GM21576 (cell line): ENCODE data around the gene SNAP29.
"Not testable (repeated sequence)": the region's sequence is repeated elsewhere in the genome, so short reads cannot be mapped to it uniquely, and the experiment has no call there.

Experiments used
- ATAC-seq: cut with Tn5 transposase; IDR thresholded peaks from one replicate; pipeline ENCODE4 v1.9.1; 2021; ENCODE audit warnings: mild to moderate bottlenecking, moderate library complexity; ENCODE audit not compliant: unreplicated experiment

SNAP29 gene

DNA sequence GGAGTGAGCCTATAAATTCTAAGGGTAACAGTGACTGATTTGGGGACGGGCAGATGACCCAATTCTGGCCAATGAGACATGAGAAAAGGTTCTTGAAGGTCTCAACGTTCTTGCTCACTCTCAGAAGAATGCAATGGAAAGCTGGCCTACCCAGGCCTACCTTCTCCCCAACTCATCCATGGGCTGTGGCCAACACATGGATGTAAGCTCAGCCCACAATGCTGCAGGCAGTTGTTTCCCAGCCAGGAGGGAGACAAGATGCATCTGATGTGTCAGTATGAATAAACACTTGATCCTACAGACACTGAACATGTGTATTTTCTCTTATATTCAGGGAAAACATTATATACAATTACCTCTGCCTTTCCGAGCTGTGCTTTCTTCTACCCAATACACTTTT is 24.6 kb upstream of the SNAP29 start:
- ATAC-seq, result no peak

DNA sequence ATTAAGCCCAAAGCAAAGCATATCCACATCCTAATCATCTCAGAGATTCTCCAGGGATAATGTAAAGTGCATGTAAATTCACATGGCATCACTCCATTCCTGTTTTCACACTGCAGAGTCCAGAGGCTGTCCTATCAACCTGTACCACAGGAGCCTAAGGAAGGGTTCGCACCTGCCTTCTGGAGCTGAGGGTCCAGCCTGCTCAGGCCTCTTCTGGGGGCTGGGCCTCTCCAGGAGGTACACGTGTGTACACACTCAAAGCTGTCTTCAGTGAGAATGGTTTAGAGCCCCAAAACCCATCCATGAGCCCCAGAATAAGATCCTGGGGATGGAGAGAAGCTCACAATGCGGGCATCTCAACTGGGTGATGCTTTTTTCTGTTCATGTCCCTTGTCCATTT is 24.1 kb upstream of the SNAP29 start:
- no peak for ATAC-seq

DNA sequence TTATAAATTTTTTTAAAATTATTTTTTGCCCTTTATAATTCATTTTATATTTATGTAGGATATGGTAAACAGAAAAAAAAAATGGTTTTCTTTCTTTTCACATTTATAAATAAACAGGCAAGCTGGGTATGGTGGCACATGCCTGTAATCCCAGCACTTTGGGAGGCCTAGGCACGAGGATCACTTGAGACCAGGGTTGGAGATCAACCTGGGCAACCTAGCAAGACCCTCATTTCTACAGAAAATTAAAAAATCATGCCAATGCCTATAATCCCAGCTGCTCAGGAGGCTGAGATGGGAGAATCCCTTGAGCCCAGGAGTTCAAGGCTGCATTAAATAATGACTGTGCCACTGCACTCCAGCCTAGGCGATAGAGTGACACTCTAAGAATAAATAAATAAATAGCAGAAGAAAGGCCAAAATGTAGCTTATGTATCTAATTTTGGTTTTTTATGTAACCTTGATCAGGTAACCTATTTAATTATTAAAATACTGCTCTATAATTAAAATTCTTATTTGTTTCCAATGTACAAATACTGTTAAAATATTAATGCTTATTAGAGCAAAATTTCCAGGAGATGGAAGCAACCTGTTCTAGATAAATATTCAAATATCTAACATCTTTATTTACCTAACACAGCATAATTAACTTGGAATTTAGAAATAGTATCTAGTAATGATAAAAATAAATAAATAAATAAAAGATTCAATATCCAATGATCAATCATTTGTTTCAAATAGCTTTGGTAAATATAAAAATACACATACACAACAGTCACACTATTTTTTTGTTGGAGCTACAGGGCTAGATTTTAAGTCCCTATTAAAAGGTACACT is 21.6 kb upstream of the SNAP29 start:
- ATAC-seq, result no peak

GRCh38 chr22:20839354-20839753 is 19.5 kb upstream of the SNAP29 start:
- not testable (repeated sequence) for ATAC-seq

DNA sequence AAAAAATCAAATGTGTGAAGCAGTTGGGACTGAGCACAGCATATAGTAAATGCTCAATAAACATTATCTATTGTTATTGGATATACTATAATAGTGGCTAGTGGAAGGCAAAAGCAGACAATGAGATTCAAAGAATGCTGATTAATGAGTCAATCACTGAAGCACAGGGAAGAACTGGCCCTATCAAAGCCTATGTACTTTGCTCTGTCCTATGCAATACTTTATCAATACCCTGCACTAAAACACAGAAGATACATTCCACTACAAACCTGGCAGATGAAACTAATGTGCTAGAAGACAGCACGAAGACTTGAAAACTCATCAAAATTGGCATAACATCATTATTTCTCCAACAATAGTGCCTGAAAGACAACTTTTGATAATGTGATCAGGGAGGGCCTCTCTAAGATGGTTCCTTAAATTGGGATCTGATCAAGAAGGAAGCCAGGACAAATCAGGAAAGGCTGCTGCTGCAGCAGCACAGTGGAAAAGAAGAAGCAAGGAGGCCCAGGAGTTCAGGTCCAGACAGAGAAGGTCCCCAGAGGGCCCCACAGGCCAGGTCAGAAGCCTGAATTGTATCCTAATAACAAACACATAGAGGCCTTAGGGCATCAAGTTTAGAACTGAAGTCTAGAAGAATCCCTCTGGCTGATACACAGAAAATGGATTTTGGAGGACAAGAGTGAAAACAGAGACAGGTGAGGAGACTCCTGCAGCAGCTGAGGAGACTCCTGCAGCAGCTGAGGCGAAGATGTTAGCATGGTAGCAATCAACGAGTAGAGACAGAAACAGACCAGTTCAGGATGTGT is 18.8 kb upstream of the SNAP29 start:
- ATAC-seq, result no peak

DNA sequence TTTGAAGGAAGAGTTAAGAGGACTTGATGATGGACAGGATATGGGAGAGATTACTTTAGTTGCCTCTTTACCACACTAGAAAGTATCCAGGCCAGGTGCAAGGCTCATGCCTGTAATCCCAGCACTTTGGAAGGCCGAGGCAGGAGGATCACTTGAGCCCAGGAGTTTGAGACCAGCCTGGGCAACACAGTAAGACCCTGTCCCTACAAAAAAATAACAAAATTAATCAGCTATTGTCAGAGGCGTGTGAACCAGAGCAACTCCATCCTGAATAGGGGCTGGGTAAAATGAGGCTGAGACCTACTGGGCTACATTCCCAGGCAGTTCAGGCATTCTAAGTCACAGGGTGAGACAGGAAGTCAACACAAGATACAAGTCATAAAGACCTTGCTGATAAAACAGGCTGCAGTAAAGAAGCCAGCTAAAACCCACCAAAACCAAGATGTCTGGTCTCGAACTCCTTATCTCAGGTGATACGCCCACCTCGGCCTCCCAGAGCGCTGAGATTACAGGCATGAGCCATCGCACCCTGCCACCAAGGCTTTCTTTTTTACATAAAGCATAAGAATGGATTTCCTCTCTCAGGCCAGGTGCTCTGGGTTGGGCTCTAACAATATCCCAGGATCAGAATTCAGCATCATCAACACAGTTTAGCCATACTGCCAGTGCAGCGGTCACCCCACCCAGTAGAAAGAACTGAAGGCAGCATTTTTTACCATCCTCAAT is 18.0 kb upstream of the SNAP29 start:
- ATAC-seq, result no peak

DNA sequence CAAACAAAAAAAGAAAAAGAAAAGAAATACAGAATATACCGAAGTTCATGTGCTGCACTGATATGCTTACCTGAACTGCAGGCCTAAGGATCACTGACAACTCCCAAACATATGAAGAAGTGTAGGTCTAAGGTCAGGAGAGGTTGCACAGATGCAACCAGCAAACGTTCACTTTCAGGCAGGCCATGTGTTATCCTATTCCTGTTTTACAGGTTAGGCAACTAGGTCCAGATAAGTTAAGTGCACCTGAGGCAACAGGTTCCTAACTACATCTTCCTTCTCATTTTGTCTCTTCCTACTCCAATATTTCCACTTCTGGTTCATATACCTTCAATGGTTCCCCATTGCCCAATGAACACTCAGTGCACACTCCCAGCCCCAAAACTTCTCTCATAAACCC is 15.3 kb upstream of the SNAP29 start:
- no peak for ATAC-seq

GRCh38 chr22:20844055-20845037 is 14.5 kb upstream of the SNAP29 start:
- no peak for ATAC-seq

DNA sequence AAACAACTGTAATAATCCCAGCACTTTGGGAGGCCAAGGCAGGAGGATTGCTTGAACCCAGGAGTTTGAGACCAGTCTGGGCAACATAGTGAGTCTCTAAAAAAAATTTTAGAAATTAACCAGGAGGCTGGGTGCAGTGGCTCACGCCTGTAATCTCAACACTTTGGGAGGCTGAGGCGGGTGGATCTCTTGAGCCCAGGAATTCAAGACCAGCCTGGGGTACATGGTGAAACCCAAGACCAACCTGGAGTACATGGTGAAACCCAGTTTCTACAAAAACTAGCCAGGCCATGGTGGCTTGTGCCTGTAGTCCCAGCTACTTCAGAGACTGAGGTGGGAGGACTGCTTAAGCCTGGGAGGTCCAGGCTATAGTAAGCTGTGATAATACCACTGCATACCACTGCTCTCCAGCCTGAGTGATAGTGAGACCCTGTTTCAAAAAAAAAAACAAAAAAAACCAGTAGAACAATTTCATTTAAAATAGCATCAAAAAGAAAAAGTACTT is 11.4 kb upstream of the SNAP29 start:
- no peak for ATAC-seq

GRCh38 chr22:20852076-20852475 is 6.7 kb upstream of the SNAP29 start:
- no peak for ATAC-seq

- no peak for ATAC-seq
Observed at GRCh38 chr22:20852503-20852902, 6.3 kb upstream of the SNAP29 start.

DNA sequence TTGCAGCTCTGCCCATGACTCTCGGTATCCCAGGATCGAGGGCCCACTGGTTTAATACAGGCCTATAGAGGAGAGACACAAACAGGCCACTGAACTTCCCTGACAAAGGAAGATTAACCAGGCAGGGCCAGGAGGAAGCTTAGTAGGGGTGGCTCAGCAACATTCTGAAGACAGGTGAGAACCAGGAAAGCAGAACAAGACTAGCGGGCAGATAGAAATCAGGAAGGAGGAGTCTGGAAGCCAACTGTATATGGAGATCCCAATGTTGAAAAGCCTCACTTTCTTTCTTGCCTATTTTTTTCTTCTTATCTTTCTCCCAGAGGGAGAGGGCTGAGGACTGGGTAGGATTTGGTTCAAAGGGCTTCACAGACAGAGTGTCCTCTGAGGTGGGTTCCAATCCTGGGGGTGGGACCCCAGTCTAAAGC is 5.6 kb upstream of the SNAP29 start:
- no peak for ATAC-seq

DNA sequence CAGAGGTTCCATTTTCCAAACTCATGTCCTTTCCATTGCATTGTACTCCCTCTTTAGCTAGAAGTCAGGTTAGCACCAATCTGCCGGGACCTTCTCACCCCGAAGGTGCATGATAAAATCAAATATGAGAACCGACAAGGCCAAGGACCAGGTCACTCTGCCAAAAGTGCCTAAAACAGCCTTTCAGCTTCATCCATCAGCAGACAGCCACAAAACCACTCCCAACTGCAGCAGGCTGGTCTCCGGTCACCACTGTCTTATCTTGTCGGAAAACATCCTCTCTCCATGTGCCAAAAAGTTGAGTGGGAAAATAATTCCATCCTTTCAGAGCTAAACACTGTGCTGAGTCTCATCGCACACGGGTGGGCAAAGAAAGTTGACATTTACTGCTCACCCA is 1.6 kb upstream of the SNAP29 start:
- ATAC-seq, result no peak

DNA sequence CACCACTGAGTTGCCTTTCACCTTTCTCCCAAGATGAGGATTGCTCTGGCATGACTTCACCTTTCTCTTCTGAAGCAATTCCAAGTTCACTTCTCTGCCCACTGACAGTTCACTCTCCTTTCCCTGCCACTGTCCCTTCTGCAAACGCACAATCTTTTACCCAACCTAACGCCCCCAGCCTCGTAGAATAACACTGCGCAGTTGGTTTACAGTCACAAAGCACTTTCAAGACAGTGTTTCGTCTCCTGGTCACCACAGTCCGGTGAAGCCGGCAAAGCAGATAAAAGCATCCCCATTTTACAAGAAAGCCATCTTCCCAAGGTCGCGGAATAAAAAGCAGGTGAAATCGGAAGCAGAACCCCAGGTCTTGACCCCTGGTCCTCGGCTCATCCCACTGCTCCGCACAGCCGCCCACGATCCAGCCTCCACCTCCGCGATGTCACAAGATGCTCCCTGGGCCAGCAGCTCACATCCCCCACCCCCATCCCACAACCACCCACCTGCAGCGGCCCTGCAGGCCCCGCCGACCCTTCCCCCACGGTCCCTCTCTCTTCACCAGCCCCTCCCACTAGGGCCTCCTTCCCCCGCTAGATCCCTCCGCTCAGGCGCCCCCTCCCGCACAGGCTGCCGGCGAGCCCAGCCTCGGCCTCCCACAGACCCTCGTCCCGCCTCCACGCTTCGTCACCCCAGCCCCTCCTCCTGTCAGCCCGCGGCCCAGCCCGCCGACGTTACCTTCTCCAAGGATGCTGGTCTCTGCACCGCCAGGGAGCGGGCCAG is 781 bp upstream of the SNAP29 start:
- ATAC-seq, result peak; percentile 43

- no peak for ATAC-seq
Observed at GRCh38 chr22:20859615-20860014, 808 bp downstream of the SNAP29 start.

DNA sequence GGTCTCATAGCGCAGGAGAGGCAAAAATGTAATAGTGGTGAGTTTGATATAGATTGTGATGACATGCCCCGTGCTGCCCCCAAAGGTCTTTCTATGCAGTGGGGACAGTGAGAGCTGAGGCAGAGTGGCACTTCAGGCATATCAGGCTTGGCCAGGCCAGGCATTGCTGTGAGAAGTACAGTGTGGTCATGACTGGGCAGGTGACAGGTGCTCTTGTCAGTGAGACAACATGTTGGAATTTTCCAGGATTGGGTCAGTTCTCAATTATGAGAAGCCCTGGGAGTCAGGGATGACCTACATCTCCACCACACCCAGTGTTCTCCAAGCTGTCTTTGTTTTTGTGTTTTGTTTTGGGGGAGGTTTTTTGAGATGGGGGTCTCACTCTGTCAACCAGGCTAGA is 3.7 kb downstream of the SNAP29 start:
- ATAC-seq, result no peak

GRCh38 chr22:20863366-20863765 is 4.6 kb downstream of the SNAP29 start:
- ATAC-seq, result no peak

DNA sequence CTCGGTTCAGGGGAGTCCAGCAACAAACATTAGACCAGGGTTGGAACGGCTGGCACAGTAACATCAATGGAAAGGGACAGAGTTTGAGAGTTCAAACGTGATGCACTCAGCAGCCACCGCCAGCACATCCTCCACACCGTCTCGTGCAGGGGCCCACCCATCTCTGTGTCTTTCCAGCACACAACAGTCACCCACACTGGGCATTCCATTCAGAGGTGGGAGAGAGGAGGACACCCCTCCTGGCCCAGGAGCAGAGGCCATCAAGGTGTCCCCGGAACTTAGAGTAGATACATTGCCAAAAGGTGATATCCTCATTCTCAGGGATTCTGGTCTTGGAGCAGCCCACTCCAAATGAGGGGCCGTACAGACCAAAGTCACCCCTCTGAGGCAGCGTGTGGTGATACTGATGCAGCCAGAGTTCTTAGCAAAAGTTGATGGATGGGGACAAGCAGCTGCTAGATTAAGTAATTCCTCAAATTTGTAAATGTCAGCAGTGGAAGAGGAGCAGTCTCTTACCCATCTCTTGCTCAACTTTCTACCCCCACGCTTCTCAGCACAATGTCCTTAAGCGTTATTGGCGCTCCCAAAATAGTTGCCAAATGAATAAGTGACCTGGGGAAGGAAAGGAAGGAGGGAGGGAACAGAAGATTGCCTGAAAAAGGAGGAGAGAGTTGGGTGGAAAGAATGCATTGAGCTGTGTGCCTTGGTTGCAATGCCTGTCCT is 5.5 kb downstream of the SNAP29 start:
- ATAC-seq, result no peak

GRCh38 chr22:20865331-20865730 is 6.5 kb downstream of the SNAP29 start:
- no peak for ATAC-seq
